DND-41 (cell line): ENCODE measurements around the gene IGSF8.

Experiments used
- ATAC-seq: fragments of 200-7000 bp; cut with Tn5 transposase; 3 replicates; pipeline ENCODE4 v1.9.1; 2021; ENCODE audit warnings: low read depth; ENCODE audit not compliant: insufficient read depth
- DNase-seq: peaks from one replicate; pipeline ENCODE4 v3.0.0-alpha.2; 2020
- H2AFZ ChIP-seq: 2 replicates; pipeline ENCODE4 v1.6.0; 2012; ENCODE audit warnings: low read depth, low read length
- H3K27ac ChIP-seq: 2 replicates; pipeline ENCODE4 v1.5.1; 2012; ENCODE audit warnings: low read length, inconsistent platforms
- H3K27me3 ChIP-seq: fragments of 200-600 bp; sonication (generic); 2 replicates; pipeline ENCODE4 v1.6.0; 2012; ENCODE audit warnings: low read length, mild to moderate bottlenecking, inconsistent platforms; ENCODE audit not compliant: insufficient read depth, poor library complexity
- H3K36me3 ChIP-seq: 2 replicates; pipeline ENCODE4 v1.5.1; 2012; ENCODE audit warnings: low read length, inconsistent platforms; ENCODE audit not compliant: insufficient read depth
- H3K4me1 ChIP-seq: 2 replicates; pipeline ENCODE4 v1.5.1; 2012; ENCODE audit warnings: mild to moderate bottlenecking, low read length; ENCODE audit not compliant: insufficient read depth
- H3K4me2 ChIP-seq: 2 replicates; pipeline ENCODE4 v1.6.0; 2012; ENCODE audit warnings: mild to moderate bottlenecking, moderate library complexity, low read length, inconsistent platforms; ENCODE audit not compliant: insufficient read depth
- H3K4me3 ChIP-seq, 2 experiments: fragments of 200-600 bp in 1 of 2; shearing (Covaris generic) in 1 of 2; 2 replicates each; pipeline ENCODE4 v1.5.1; 2012 to 2016; ENCODE audit warnings: inconsistent platforms in 2 of 2, low read length in 2 of 2, mild to moderate bottlenecking in 2 of 2, low read depth in 1 of 2, moderate library complexity in 1 of 2
- H3K79me2 ChIP-seq: 2 replicates; pipeline ENCODE4 v1.6.0; 2012; ENCODE audit warnings: low read length, inconsistent platforms; ENCODE audit not compliant: insufficient read depth
- H3K9ac ChIP-seq: 2 replicates; pipeline ENCODE4 v1.6.0; 2012; ENCODE audit warnings: low read depth, mild to moderate bottlenecking, inconsistent platforms, low read length, moderate library complexity
- H3K9me3 ChIP-seq: 2 replicates; pipeline ENCODE4 v1.5.1; 2012; ENCODE audit warnings: low read length, moderate library complexity, mild to moderate bottlenecking, inconsistent platforms; ENCODE audit not compliant: insufficient read depth, severe bottlenecking
- H4K20me1 ChIP-seq: 2 replicates; pipeline ENCODE4 v1.6.0; 2012; ENCODE audit warnings: low read length; ENCODE audit not compliant: insufficient read depth
- CTCF ChIP-seq: IDR thresholded peaks from 2 replicates; pipeline ENCODE4 v1.5.1; 2012; ENCODE audit warnings: borderline replicate concordance, low read length, moderate library complexity, mild to moderate bottlenecking; ENCODE audit not compliant: poor library complexity, severe bottlenecking; ENCODE audit errors: extremely low read depth
- EZH2 ChIP-seq: IDR thresholded peaks from 3 replicates; pipeline ENCODE4 v1.6.1; 2012; ENCODE audit warnings: borderline replicate concordance, low read depth, mild to moderate bottlenecking, moderate library complexity, low read length, inconsistent platforms; ENCODE audit not compliant: severe bottlenecking

Gene IGSF8

DNA sequence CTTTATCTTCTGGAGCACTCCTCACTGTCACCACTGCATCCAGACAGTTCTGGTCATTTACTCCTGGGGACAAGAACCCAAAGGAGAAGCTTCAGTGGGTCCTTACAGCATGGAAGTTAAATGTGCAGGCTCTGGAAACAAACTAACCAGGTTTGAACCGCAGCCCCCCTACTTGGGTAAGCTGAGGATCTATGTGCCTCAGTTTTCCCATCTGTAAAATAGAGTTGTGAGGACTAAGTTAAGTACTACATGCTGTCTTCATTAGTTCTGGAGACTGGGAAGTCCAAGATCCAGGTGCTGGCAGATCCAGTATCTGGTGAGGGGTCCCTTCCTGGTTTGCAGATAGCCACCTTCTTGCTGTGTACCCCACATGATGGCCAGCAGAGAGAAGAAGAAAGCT is 9.1 kb upstream of the IGSF8 start:
- no peak overlapping the region for H3K4me2 ChIP-seq

DNA sequence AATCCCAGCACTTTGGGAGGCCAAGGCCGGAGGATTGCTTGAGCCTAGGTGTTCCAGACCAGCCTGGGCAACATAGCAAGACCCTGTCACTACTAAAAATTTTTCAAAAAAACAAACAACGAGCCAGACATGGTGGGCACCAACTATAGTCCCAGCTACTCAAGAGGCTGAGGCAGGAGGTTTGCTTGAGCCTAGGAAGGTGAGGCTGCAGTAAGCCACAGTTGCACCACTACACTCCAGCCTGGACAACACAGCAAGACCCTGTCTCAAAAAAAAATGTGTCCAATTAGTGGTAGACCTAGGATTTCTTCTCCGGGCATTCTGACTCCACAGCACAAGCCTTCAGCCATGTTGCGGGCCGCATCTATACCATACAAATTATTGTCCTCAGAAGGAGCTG is 6.7 kb upstream of the IGSF8 start:
- Histone ChIP-seq H3K4me1 (peaks cover 9% of the 10 kb centered on the region), H3K9ac (no peak overlapping the region), H3K9me3 (no peaks in the 10 kb centered on the region), H3K36me3 (no peaks in the 10 kb centered on the region), H4K20me1 (no peaks in the 10 kb centered on the region), H2AFZ (no peak overlapping the region), H3K79me2 (no peaks in the 10 kb centered on the region), H3K4me2 (no peak overlapping the region), H3K27ac (no peak overlapping the region), H3K27me3 (no peaks in the 10 kb centered on the region), H3K4me3 (no peak overlapping the region)
- DNase-seq (no peak), ATAC-seq (no peak)
- TF ChIP-seq CTCF, result no peak
- TF ChIP-seq EZH2, result no peak

More for the DNA sequence above, 9.1 kb upstream of the IGSF8 start:
- Histone ChIP-seq H3K36me3 (no peaks in the 10 kb centered on the region), H3K79me2 (no peaks in the 10 kb centered on the region), H3K4me3 (no peak overlapping the region), H3K4me1 (no peaks in the 10 kb centered on the region), H3K27ac (no peak overlapping the region), H3K9me3 (no peaks in the 10 kb centered on the region), H4K20me1 (no peaks in the 10 kb centered on the region), H3K9ac (no peak overlapping the region), H2AFZ (no peak overlapping the region), H3K27me3 (no peaks in the 10 kb centered on the region)
- DNase-seq (no peak), ATAC-seq (no peak)
- TF ChIP-seq EZH2, result no peak
- TF ChIP-seq CTCF, result no peak

DNA sequence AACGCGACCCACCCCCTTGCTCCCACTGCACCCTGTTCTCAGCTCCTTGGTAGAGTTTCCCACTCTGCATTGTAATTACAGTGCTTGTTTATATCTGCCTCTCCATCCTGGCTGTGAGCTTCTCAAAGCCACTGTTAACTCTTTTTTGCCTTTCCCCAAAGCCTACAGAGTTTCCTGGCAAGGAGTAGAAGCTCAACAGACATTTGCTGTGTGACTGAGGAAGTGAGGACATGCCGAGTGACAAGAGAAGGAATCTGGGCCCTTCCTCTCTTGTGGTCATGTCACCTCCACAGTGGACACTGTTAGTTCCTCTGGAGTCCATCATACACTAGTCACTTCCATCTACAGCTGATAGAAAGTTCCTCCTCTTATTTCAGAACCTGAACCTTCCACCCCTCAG is 6.1 kb upstream of the IGSF8 start:
- no peak for TF ChIP-seq CTCF
- no peak for TF ChIP-seq EZH2
- no peak overlapping the region for H3K4me2 ChIP-seq
- H2AFZ ChIP-seq, result no peak overlapping the region
- no peak overlapping the region for H3K27ac ChIP-seq
- H4K20me1 ChIP-seq, result no peaks in the 10 kb centered on the region
- DNase-seq, result no peak
- no peaks in the 10 kb centered on the region for H3K79me2 ChIP-seq
- H3K4me3 ChIP-seq, result no peak overlapping the region
- no peak overlapping the region for H3K9ac ChIP-seq
- H3K9me3 ChIP-seq, result no peaks in the 10 kb centered on the region
- no peaks in the 10 kb centered on the region for H3K36me3 ChIP-seq
- H3K4me1 ChIP-seq, result peaks cover 10% of the 10 kb centered on the region
- H3K27me3 ChIP-seq, result no peaks in the 10 kb centered on the region
- ATAC-seq, result no peak
